HG03175 (cell line): ENCODE results near the gene MAP3K3.
A peak's percentile ranks its signal among the peaks of the same experiment; 100 is the strongest.

Experiments used
- ATAC-seq: cut with Tn5 transposase; IDR thresholded peaks from one replicate; pipeline ENCODE4 v1.9.1; 2021; ENCODE audit warnings: mild to moderate bottlenecking, moderate library complexity; ENCODE audit not compliant: unreplicated experiment

MAP3K3 gene

DNA sequence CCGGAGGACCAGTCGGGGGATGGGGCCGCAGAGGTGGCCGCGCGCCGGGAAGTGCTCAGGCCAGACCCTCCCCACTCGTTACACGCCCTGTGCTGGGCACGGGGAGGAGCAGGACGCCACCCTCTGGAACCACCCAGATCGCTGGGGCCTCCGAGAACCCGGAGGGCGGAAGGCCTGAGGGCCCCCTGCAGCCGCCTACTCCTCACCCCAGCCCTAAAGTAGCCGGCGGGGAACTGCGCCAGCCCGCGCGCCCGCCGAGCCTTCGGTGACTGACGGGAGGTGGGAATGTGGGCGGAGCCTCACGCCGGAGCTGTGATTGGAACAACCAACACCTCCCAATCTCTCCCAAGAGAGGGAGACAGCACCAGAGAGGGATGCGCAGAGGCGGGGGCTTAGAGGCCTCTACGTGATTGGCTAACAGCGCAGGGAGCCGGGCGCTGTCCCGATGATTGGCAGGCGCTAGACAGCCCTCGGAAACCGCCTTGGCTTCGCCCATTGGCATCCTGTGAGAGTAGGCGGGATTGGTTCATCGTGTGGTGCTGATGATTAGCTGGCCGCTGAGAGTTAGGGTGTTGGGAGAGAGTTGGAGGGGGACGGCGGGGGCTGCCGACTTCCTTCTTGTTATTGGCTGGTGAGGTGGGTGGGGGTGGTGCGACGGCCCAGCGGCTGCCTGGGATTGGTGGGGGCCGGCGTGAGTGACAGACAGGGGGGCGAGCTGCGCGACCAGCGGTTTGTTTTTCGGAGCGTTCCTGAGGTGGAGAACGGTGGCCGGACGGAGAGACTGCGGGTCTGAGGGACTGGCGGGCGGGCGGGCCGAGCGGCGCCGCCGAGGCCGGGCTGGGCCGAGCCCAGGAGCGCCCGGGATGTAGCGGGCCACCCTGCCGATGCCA is at the start of gene MAP3K3:
TSS of gene MAP3K3 (plus strand) at position 734 of the 890 bp plus-strand sequence. CDS start 343 bp downstream, outside the sequence.
- peak; percentile 91 for ATAC-seq

DNA sequence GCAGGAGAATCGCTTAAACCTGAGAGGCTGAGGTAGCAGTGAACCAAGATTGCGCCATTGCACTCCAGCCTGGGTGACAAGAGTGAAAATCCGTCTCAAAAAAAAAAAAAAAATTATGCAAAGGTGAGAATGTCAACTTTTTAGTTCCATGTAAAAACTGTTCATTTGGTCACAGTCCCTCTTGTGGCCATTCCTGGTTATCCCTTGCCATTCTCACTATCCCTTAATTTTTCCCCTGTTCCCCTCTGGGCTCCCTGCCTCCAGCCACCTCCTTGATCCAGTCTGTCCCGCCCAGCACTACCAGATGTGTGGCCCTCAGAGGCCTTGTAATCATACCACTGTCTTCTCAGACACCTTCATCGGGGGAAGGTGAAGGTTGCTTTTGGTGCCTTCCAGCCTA is 48.6 kb upstream of the MAP3K3 start:
- ATAC-seq = no peak

DNA sequence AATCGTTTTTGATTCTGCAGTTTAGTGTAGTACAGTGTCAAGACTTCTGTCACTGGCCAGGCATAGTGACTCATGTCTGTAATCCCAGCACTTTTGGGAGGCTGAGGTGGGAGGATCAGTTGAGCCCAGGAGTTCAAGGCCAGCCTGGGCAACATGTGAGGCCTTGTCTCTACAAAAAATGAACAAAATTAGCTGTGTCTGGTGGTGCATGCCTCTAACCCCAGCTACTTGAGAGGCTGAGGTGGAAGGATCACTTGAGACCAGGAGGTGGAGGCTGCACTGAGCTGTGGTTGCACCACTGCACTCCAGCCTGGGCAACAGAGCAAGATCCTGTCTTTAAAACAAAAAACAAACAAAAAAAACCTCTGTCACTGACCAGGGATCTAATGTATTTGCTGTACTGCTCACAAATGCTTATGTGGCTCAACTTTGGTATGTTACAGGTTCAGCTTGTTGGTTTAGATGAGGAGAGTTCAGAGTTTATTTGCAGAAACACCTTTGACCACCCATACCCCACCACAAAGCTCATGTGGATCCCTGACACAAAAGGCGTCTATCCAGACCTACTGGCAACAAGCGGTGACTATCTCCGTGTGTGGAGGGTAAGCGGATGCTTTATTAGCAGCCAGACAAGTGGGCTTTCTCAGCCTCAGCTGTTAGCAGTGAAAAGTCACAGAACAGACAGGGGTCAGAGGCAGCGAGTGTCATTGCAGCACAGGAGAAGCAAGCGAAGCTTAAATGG is 44.0 kb upstream of the MAP3K3 start:
- no peak for ATAC-seq

DNA sequence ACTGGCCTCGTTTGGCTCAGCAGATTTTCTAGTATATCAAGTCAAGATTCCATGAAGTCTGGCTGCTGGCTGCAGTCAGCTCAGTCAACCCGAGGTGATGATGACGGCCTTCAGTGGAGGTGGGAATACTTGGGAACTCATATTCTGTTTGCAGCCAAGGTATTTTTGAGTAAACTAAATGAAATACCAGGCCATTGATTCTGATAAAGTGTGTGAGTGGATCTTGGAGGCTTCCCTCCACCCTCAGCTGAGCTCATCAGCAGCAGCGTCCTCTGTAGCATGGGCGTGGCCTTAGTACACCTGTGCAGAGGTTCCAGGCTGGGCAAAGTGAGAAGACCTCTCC is 43.5 kb upstream of the MAP3K3 start:
- ATAC-seq = no peak

DNA sequence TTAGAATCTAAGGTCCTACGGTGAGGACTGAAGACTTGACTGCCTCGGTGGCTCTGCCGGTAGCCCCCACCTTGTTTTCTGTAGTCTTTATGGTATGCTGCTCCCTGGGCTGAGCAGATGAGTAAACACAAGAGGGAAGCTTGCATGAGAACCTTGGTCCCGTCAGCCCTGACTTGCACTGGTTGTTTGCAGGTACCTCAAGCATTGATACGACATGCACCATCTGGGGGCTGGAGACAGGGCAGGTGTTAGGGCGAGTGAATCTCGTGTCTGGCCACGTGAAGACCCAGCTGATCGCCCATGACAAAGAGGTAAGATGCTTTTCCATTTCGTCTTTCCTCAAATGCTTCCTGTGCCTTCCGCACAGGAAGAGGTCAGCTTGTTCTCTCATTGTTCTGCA is 42.6 kb upstream of the MAP3K3 start:
- no peak for ATAC-seq

DNA sequence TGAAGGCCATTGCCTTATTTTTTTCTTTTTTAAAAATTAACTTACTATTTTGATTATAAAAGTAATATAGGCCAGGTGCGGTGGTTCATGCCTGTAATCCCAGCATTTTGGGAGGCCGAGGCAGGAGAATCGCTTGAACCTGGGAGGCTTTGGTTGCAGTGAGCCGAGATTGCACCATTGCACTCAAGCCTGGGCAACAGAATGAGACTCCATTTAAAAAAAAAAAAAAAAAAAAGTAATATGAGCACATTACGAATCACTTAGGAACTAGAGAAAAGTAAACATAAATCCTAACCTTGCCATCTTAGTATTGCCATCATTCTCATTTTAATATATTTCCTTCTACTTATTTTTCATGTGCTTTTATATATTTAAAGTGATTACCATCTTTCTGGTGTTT is 34.4 kb upstream of the MAP3K3 start:
- ATAC-seq = no peak

DNA sequence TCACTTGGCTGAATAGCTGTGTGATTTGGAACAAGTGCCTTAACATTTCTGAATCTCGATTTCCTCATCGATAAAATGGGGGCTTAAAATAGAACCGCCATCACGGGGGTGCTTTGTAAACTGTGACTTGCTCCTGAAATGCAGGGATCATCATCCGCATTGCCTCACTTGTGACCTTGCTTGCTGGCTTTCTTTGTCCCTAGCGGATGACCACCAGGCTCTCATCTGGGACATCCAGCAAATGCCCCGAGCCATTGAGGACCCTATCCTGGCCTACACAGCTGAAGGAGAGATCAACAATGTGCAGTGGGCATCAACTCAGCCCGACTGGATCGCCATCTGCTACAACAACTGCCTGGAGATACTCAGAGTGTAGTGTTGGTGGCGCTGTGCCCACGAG is 33.4 kb upstream of the MAP3K3 start:
- no peak for ATAC-seq

DNA sequence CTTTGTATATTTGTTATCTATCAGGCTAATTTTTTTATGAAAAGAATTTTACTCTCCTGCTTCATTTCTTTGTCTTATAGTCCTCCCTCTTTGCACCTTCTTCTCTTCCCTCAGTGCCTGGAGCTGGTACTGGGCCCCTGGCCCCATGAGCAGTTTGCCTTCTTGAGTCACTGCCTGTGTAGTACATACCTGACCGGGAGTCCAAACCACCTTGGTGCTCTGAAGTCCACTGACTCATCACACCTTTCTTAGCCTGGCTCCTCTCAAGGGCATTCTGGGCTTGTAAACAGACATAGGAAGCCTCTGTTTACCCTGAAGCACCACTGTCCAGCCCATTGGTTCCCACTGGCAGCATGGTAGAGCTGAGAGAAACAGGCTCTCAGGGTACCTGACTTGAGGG is 32.6 kb upstream of the MAP3K3 start:
- no peak for ATAC-seq

DNA sequence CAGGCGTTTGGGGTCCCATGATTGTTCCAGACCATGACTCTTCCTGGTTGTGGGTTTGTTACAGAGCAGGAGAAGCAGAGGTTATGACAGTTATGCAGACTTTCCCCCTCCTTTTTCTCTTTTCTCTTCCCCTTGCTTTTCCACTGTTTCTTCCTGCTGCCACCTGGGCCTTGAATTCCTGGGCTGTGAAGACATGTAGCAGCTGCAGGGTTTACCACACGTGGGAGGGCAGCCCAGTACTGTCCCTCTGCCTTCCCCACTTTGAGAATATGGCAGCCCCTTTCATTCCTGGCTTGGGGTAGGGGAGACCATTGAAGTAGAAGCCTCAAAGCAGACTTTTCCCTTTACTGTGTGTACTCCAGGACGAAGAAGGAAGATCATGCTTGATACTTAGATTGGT is 29.4 kb upstream of the MAP3K3 start:
- ATAC-seq = no peak

DNA sequence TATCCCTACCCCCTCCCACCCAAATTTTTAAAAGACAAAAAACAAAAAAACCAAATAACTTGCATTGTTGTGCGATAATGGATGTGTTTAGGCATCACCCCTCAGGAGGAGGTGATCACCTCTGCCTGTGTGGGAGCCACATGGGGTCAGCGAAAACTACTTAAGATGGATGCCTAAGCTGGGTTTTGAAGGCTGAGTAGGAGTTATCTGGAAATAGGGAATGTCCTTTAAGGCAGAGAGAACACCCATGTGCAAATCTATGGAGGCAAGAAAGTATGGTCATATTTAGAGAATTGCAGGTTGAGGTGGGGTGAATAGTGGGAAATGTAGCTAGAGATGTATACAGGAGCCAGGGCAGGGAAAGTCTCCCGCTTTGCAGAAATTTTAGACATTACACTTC is 27.1 kb upstream of the MAP3K3 start:
- ATAC-seq = no peak

DNA sequence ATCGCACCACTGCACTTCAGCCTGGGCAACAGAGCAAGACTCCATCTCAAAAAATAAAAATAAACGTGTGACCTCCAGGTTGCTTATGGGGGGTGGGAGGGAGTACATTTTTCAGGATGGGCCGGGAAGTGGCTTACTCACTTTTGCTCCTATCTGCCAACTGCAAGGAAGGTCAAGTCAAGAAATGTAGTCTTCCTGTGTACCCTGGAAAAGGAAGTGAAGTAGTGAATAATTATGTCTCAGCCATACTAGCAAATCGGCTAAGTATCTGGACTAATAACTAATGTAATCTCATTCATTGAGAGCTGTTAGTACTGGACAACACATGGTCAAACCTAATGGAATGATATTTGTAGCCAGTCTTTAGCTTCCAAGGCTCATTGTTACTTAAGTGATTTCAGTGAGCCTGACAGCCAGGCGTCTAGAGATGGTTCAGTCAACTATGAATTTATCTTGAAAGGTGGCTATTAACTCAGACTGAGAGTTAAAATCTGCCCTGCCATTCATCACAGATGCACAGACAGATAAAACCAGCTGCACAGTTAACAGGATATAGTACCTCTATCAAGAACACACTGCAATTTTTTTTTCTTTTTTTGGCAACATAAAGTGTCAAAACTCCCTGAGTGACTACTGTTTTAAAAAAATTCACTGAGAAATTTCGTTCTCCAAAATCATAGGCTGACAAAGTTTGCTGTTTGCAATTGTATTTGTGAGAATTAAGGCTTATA is 25.2 kb upstream of the MAP3K3 start:
- no peak for ATAC-seq

DNA sequence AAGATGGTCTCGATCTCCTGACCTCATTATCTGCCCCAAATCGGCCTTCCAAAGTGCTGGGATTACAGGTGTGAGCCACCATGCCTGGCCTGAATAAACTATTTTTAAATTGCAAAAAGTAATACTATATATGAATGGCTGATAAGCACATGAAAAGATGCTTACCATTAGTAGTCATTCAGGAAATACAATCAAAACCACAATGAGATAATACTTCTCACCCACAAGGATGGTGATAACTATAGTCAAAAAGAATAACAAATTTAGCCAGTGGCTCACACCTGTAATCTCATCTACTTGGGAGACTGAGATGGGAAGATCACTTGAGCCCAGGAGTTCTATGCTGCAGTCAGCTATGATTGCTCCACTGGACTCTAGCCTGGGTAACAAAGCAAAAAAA is 23.9 kb upstream of the MAP3K3 start:
- no peak for ATAC-seq

DNA sequence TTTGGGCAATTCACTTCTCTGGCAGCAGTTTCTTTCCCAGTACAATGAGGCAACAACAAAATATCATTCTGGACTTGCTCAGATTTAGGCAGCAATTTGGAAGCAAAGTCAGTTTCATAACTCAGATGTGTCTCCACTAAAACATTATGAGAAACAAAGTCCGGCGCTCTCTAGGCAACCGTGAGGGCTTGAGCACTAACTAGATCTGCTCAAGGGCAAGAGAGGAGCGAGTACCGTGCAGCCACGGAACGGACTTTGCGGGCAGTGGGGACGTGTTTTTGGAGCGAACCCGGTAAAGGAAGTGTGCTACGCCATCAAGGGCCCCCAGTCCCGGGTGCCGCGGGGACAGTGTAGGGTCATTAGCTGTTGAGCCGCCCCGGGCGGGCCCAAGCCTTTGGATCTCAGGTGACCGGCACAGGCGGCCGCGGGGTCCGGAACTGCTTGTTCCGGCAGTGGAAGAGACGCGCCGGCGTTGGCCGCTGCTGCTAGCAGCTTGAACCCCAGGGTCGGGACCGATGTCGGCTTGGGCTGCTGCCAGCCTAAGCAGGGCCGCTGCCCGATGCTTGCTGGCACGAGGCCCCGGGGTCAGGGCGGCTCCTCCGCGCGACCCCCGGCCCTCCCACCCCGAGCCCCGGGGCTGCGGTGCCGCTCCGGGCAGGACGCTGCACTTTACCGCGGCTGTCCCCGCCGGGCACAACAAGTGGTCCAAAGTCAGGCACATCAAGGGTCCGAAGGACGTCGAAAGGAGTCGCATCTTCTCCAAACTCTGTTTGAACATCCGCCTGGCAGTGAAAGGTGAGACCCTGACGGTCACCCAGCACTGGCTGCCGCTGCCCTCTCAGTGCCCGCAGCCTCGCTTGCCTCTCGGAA is 21.4 kb upstream of the MAP3K3 start, which contains the start of gene TACO1:
TSS of gene TACO1 (plus strand) at position 327 of the 870 bp plus-strand sequence. CDS start at position 516, 189 bp downstream.
- peak; percentile 95 for ATAC-seq

DNA sequence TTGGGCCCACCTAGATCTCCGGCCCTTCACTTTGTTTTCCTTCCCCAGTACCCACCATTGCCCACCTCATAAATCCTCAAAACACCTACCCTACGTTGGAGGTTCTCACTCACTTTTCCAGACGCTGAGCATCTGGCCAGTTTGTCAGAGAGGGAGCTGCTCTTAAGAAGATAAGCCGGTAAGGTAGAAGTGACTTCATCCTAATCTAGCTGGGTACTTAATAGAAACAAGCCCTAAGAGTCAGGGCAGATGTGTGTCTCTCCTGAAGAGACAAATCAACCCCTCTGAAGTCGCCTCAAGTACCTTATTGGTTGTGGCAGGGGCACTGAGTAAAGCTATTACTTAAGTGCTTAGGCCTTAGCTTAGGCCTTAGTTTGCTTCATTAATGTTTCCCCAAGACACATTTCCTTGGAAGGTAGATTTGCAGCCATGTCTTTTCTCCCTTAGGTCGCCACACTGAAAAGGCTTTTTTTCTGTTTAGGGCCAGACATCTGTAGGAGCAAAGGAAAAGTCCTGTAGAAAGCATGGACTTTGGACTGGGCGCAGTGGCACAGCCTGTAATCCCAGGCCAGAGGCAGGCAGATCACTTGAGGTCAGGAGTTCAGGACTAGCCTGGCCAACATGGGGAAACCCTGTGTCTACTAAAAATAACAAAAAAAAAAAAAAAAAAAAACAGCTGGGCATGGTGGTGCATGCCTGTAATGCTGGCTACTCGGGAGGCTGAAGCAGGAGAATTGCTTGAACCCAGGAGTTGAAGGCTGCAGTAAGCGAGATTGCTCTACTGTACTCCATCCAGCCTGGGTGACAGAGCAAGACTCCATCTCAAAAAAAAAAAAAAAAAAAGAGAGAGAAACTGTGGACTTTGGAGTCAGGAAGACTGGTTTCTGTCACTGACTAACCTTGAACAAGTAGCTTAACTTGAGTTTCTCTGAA is 20.5 kb upstream of the MAP3K3 start:
- no peak for ATAC-seq

DNA sequence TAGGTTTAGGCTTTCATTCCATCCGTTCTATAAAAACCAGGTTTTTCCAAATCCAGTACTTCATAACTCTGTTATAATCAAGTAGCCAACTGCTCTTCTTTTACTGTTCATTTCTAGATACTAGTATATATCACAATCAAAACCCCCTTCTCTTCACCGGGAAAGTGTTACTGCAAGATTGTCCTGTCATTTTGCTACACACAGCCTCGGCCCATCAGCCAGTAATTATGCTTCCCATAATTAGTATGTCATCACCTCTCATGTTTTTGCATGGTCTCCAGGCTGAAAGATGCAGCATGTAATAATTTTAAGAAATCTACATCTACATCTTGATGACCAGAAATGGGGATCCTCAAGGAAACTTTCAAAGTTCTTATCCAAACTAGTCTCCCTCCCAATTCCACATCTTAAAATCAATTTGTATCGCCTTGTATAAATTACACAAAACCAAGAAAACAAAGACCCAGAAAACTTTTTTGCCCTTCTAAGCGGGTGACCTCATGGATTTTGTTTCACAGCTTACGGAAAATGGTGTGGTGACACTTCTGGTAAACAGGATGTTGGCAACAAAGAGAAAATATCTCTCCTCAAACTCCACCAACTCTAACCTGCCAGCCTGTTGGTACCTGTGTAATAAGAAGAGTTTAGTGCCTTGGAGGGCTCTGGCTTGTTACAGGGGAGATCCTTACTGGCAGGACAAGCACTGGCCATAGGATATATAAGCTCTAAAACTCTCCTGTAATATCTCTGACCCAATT is 12.2 kb upstream of the MAP3K3 start:
- ATAC-seq = no peak

DNA sequence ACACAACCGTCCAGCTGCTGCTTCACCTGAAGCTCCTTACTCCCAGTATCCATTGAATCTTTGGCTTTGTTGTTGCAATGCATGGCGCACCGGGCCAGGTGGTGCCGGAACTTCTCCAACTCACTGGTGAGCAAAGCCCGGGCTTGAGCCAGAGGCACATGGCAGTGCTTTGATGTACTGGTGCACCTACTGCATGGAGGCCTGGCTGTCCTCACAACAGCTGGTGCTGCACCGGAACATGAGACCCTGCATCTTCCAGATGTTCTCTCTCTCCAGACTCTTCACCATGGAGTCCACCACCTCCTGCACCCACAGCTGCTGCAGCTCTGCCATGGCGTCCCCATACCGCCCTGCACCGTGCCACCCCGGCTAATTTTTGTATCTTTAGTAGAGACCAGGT is 11.4 kb upstream of the MAP3K3 start:
- ATAC-seq = no peak

DNA sequence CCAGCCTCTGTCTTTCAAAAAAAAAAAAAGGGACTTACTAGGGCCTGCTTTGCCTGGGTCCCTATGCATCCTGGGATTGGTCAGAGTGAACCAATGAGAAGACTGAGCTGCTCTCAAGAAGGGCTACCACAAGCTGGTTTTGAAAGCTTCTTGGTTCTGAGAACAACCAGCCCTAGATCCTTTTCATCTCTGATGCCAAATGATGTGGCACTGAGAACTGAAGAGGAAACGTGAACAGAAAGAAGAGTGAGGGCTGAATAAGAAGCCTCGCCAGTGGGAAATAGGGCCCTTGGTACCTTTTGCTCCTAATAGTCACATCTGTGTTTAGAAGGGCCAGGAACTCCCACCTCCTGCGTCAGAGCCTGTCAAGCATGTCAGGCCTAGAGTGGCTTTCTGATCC is 10.9 kb upstream of the MAP3K3 start:
- ATAC-seq = no peak

DNA sequence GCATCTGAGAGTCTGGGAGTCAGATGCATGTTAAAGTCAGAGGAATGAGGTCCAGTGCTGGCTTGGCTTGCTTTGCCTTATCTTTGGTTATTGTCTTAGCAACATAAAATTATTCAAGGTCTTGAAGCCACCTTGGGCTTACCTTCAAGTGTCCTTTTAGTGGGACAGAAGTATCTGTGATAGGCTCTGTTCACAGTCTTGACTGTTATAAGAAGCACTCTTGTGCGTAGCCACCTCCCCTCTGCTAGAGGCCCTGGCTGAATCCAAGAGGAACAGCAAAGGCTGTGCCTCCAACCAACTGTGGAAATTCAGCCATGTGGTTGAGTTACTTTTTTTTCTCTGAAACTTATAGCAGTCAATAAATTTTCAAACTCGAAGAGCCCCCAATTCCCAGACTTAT is 8.6 kb upstream of the MAP3K3 start:
- no peak for ATAC-seq

DNA sequence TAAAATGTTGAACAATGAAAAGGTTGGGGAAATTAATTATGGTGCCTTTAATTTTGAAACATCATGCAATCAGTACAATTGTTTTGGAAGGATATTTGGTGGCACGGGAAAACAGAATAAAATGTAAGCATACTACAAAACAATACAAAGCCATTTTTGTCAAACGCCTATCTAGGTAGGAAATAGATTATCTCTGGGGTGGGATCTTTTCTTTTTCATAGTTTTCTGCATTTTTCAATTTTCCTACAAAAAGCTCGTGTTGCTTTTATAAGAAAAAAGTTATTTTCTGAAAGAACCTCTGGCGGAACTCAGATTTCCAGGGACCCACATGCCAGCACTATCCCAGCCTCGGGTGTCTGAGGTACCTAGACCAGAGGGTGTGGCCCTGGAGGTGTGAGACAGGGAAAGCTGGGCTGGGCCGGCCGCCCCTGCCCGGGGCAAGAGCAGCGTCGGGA is 961 bp upstream of the MAP3K3 start:
- no peak for ATAC-seq
